NCI-H345 (cell line): ENCODE measurements around the gene TMEM109.

ENCODE experiments used
- DNase-seq: peaks from one replicate; lab custom pipeline; 2025; lab: John Stamatoyannopoulos, UW

The TMEM109 gene

DNA sequence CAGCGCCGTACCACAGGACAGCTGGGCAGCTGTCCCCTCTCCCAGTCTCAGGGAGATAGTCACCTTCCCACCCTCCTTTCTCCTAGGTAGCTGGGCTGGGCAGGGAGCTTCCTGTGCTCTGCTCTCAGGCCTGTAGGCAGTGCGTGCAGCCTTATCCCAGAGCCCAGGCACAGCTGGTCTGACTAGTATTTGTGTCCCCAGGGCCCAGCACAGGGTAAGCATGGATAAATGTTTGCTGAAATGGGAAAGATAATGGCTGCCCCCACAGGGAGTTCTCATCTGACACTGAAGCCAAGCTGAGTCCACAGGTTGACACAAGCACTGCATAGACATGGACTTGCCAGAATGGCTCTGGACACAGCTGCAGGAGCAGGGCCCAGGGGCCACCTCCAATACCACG is 28.3 kb downstream of the TMEM109 start:
- DNase-seq: peak; percentile 79

- peak; percentile 91 for DNase-seq
Observed at GRCh38 chr11:60942970-60943565, 29.1 kb downstream of the TMEM109 start.

GRCh38 chr11:60944490-60945294 is 30.7 kb downstream of the TMEM109 start:
- no peak for DNase-seq

DNA sequence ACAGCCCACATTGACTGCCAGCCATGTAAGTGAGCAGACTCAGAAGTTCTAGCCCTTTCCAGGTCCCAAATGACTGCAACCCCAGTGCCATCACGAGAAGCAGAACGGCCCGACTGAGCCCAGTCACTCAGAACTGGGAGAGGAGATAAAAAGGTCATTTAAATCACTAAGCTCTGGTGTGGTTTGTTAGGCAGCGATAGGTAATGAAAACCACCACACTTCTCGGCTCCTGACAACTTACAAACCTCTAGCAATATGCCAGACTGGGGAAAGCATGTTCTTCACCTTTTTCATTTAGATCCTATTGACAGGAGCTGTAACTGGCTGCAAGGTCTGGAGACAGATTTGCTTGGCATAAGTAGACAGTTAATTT is 31.3 kb downstream of the TMEM109 start:
- DNase-seq: no peak

DNA sequence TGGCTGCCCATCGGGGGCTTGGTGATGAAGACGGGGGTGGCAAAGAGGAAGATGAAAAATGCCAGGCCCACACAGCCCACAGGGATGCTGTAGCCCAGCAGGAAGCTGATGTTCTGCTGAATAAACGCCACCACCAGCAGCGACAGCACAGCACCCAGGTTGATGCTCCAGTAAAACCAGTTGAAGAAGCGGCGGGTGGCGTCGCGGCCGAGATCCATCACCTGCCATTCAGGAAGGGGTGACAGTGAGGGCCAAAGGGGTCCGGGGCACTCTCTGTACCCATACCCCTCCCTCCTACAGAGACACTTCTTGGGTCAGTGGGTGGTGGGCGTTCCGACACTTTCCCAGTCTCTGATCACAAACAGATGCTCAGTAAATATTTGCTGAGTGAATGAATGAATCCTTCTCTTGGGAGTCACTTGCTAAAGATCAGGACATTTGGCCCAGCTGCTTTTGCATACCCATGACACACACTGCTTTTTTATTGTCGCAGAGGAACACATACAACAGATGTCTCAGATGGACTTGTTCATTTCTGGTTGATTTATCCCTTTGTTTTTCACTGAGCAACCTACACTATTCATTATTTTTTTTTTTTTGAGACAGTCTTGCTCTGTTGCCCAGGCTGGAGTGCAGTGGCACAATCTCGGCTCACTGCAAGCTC is 32.8 kb downstream of the TMEM109 start:
- peak; percentile 75 for DNase-seq

DNA sequence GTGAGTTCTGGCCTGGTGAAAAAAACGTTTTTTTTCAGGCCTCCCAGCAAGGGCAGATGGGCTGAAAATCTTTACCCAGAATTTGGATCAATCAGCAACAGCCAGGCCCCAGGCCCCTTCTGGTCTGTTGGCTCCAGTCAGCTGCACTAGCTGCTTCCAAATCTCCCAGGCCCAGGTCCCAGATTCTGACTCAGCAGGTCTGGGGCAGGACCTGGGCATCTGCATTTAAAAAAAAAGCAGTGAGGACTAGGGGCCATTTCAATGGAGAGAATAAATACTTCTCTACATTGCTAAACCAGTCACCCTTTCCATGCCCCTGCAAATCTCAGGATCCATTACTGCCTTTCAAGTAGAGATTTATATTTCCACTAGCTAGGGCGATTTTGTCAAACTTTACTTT is 33.7 kb downstream of the TMEM109 start:
- DNase-seq: no peak

DNA sequence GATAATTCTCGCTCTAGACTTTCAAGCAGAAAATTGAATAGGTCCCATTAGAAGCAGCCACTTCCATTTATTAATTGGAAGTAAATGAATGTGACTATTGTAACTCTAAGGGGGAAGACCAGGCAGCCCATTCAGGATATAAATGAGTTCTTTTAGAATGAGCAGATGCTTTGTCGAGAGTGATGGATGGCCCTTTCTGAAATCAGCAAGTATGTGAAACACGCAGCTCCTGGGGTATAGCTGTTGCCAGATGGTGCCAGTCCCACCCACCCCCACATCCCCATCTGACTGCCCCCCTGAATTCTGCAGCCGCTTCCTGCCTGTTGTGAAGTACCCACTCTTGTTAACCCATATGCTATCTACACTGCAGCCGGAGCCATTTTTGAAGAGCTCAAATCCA is 34.3 kb downstream of the TMEM109 start:
- DNase-seq: no peak

GRCh38 chr11:60950024-60950423 is 36.1 kb downstream of the TMEM109 start:
- no peak for DNase-seq

DNA sequence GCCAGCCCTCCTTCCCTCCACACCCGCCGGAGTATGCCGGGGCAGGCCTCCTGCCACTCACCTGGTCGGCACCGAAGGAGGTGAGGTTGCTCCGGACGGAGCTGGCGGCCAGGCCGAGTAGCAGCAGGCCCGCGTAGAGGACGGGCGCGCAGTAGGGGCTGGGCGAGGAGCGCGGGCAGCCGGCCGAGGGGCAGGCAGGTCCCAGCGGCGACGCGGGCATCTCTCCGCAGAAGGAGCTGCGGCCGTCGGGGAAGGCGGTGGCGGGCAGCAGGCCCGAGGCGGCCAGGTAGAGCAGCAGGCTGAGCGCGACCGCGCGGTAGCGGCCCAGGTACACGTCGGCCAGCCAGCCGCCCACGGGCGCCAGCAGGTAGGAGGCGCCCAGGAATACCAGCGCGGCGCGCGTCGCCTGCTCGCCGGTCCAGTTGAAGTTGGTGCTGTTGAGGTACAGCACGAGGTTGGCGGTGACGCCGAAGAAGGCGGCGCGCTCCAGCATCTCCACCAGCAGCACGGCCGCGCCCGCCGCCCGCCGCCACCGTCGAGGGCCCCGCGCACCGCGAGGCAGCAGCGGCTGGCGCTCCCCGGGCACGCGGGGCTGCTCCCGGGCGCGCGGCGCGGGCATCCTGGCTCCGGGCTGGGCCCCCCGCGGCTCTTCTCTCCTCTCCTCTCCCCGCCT is 37.1 kb downstream of the TMEM109 start:
- no peak for DNase-seq

DNA sequence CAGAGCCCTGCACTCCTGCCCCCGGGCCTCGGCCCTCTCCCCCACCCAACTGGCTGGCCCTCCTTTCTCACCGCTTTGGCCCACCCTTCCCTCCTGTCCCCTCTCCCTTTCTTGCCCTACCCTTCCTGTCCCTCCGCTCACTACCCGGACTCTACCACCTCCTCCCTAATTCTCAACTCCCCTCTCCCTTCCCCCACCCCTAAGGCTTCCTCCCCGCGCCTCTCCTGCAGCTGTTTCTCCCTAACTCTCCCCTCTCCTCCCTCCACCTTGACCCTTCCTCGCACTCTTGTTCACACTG is 37.6 kb downstream of the TMEM109 start:
- no peak for DNase-seq

- DNase-seq: no peak
Observed at GRCh38 chr11:60951904-60952741, 38.2 kb downstream of the TMEM109 start, which contains the start of gene SLC15A3. TSS of gene SLC15A3 (minus strand) at chr11:60952176. CDS start at chr11:60951551, 625 bp downstream.

GRCh38 chr11:60952742-60953170 is 38.8 kb downstream of the TMEM109 start:
- DNase-seq: no peak

DNA sequence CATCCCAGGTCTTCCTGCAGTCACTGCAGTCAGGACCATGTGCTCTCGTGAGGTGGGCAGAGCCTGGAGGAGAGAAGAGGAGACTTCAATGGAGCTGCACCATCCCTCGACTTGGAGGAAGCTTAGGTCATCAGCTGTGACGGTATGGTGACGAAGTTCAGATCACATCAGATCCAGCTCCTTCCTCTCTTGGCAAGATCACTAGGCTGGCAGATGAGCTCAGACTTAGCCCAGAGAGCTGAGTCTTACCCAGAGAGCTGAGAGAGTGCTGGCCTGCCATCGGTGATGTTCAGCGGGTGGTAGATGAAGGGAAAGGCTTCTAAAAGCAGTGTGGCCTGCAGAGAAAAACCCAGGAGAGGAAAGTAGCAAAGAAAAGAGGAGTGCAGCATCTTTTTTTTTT is 39.8 kb downstream of the TMEM109 start:
- no peak for DNase-seq

DNA sequence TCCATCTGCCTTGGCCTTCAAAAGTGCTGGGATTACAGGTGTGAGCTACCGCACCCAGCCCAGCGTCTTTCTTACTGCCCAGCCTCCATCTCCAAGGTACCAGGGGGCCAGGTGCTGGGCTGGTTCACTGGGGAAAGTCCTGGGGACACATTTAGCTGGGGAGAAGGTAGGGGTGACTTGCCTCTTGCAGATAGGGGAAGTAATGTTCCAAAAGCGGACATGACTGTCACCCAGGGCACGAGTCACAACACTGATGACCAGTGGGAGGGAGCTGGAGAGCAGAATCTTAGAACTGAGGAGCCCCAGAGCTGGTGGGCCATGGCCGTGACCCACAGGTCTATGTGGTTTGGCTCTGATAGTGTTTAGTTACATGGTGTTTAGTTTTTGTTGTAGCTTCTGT is 40.5 kb downstream of the TMEM109 start:
- DNase-seq: no peak

DNA sequence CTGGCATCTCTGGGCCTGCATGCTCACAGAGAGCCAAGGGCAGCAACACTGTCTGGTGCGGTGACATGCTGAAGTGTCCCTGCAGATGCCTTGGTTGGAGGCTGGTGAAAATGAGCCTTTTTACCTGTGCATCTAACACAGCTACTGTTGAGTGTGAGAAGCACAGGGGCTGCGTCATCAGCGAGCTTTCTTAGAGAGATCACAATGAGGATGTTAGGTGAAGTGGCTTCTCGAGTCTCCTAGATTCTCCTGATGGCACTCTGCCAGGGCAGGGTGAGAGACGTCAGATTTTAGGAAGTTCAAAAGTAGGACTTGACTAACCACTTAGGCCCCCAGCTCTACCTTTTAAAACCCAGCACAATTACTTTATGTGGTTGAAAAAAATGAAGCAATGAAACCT is 41.6 kb downstream of the TMEM109 start:
- no peak for DNase-seq

- DNase-seq: no peak
Observed at GRCh38 chr11:60957188-60957587, 43.2 kb downstream of the TMEM109 start.

- DNase-seq: no peak
Observed at GRCh38 chr11:60959431-60959830, 45.5 kb downstream of the TMEM109 start.

DNA sequence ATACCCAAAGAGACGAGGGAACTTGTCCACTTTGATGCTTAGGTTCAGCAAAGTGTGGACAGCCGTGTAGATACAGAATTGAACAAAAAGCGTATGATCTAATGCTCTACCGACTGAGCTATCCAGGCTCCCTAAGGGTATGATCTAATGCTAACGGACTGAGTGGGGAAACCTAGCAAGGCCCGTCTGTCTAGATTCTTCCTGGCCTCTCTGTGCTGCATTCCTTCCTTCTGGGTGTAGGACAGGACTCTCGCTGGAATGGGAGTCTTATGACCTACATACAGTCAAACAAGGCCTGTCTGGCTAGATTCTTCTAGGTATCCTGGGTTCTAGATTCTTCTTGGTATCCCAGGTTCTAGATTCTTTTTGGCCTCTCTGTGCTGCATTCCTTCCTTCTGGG is 46.4 kb downstream of the TMEM109 start:
- DNase-seq: no peak

- no peak for DNase-seq
Observed at GRCh38 chr11:60964801-60965200, 50.8 kb downstream of the TMEM109 start.

GRCh38 chr11:60966890-60967289 is 52.9 kb downstream of the TMEM109 start:
- DNase-seq: no peak

DNA sequence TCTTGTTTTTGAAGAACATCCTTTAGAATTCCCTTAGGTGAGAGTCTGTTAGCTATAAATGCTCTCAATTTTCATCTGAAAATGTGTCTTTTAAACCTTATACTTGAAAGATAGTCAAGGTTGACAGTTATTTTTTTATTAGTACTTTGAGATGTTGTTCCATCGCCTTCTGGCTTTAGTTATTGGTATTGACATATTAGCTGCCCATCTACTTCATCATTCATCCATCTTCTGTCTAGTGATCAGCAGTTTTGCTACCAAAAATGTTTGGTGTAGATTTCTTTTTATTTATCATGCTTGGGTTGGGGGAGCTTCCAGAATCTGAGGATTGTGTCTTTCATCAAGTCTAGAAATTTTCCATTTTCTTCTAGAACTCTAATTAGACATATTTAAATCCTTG is 54.3 kb downstream of the TMEM109 start:
- DNase-seq: no peak

DNA sequence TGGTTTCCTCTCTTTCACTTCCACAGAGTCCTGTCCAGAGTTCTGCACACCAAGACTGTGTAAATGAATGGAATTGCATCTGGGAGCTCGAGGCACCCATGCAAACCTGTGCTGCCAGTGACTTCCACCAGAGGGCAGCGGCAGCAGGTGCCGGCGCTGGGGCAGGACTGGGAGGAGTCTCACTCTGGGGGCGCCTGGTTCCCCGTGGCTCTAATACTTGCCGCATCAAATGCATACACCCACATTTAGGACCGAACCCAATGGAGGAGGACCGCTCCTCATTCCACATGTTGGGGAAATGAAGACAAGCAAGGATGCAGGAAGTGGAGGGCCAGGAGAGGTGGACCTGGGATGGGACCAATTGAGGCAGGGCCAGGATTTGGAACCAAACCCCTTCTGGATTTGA is 56.4 kb downstream of the TMEM109 start:
- DNase-seq: peak; percentile 15
